Measurements from ENCODE around the gene ACOX2.
"Not testable (repeated sequence)": the region's sequence is repeated elsewhere in the genome, so short reads cannot be mapped to it uniquely, and the experiment has no call there.

ACOX2 gene

DNA sequence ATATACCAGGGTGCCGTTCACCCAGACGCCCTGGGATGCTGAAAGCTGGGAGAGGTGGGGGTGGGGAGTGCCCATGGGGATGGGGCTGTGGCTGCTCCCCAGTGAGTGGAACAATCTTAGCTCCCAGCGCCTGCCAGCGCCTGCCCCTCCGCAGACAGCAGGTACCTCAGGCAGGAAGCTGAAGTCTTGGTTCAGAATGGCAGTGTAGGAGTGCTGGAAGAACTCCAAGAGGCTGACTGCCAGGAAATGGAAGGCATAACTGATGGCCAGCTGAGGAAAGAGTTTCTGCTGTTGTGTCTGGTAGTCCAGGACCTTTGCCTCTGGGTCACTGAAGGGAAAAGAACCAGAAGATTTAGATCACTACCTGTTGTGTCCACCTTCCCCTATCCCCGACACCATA lies 8.4 kb downstream of the ACOX2 start:
- no peak overlapping the region for H3K27ac ChIP-seq
- TF ChIP-seq, protein P1, sequence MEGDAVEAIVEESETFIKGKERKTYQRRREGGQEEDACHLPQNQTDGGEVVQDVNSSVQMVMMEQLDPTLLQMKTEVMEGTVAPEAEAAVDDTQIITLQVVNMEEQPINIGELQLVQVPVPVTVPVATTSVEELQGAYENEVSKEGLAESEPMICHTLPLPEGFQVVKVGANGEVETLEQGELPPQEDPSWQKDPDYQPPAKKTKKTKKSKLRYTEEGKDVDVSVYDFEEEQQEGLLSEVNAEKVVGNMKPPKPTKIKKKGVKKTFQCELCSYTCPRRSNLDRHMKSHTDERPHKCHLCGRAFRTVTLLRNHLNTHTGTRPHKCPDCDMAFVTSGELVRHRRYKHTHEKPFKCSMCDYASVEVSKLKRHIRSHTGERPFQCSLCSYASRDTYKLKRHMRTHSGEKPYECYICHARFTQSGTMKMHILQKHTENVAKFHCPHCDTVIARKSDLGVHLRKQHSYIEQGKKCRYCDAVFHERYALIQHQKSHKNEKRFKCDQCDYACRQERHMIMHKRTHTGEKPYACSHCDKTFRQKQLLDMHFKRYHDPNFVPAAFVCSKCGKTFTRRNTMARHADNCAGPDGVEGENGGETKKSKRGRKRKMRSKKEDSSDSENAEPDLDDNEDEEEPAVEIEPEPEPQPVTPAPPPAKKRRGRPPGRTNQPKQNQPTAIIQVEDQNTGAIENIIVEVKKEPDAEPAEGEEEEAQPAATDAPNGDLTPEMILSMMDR (IDR thresholded peaks at IDR 0.05) = no peak
- no peak for DNase-seq (ENCODE audit: low spot score)

DNA sequence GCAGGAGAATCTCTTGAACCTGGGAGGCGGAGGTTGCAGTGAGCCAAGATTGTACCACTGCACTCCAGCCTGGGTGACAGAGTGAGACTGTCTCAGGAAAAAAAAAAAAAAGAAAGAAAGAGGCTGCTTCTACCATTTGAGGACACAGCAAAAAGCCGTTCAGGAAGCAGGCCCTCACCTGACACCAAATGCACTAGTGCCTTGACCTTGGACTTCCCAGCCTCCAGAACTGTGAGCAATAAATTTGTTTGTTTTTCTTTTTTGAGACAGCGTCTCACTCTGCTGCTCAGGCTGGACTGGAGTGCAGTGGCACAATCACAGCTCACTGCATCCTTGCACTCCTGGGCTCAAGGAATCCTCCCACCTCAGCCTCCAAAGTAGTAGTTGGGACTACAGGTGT lies 9.6 kb downstream of the ACOX2 start:
- DNase-seq (ENCODE audit: low spot score); H3K4me3 ChIP-seq; H3K27ac ChIP-seq: not testable (repeated sequence)

More for the DNA sequence above, 8.4 kb downstream of the ACOX2 start:
- H3K4me3 ChIP-seq = no peak overlapping the region

DNA sequence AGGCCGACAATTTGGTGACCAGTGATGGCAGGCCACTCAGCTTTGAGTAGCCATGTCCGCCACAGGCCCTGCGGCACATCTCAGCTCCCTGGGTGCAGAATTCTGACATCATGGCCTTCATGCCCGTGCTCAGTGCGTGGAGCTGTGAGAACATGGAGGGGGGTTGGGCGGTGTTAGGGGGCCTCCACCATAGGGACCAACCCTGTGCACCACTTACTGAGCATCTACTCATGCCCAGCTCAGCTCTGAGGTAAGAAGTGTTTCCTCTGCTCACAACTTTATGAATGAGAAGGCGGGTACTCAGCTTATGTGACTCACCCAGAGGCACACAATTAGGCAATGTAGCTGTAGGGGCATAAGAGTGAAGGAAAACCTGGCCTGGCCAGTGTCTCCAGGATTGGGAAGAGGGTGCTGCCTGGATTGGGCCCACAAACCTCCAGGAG lies 10.5 kb downstream of the ACOX2 start:
- no peak overlapping the region for H3K27ac ChIP-seq
- TF ChIP-seq, protein P1 (IDR thresholded peaks at IDR 0.05) = no peak
- no peak for DNase-seq (ENCODE audit: low spot score)

DNA sequence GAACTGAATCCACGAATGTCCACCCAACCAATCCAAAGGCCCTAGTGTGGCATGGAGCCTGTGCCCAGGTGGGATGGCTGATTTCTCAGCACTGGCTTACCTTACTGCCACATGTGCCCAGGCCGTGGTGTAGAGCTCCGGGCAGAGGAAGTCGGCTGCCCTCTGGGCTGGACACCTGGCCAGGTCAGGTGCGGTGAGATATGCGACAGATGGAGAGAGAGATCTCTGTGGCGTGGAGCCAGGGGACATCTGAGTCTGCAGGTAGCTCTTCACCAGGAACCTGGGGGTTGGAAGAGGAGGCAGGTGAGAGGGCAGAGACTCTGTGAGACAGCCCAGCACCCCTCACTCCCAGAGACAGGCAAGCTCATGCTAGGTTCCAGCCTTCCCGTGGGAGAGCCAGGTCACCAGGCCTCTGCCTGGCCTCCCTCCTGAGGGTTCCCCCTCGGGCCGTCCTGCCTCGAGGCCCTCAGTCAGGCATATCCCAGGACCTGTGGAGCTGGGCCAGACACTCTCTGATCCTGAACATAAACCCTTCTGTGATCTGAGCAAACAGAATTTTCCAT lies 12.6 kb downstream of the ACOX2 start:
- Histone ChIP-seq H3K27ac (no peak overlapping the region), H3K4me3 (no peak overlapping the region)
- no peak for DNase-seq (ENCODE audit: low spot score)
- TF ChIP-seq, protein P1 (IDR thresholded peaks at IDR 0.05) = no peak

More for the DNA sequence above, 10.5 kb downstream of the ACOX2 start:
- H3K4me3 ChIP-seq = no peak overlapping the region

DNA sequence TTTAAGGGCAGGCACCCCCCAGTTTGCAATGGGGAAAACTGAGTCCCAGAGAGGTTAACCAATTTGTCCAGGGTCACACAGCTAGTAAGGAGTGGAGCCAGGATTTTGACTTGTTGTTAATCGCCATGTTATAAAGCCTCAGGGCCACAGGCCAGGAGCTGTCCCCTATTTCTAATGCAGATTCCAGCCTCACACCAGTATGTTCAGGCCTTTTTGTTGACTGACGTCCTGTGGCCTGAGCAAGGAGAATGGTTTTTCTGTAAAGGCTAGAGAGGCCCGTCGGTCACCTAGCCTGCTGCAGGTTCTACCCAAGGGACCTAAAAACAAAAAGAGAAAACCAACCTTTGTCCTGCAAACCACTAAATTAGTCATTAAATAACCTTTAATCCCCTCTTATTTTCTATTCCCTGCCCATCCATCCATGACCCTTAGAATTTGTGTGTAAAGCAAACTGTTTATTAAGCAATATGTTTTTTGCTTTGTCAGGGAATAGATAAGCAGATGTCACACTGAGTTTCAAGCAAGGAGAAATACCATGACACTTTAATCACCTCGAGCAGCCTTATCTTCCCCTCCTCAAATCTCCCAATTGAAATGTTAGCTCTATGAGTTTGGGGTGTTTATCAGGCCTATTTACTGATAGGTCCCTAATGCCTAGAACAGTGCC lies 14.1 kb downstream of the ACOX2 start:
- Histone ChIP-seq H3K27ac (no peak overlapping the region), H3K4me3 (no peak overlapping the region)
- no peak for DNase-seq (ENCODE audit: low spot score)
- TF ChIP-seq, protein P1 (IDR thresholded peaks at IDR 0.05) = no peak

DNA sequence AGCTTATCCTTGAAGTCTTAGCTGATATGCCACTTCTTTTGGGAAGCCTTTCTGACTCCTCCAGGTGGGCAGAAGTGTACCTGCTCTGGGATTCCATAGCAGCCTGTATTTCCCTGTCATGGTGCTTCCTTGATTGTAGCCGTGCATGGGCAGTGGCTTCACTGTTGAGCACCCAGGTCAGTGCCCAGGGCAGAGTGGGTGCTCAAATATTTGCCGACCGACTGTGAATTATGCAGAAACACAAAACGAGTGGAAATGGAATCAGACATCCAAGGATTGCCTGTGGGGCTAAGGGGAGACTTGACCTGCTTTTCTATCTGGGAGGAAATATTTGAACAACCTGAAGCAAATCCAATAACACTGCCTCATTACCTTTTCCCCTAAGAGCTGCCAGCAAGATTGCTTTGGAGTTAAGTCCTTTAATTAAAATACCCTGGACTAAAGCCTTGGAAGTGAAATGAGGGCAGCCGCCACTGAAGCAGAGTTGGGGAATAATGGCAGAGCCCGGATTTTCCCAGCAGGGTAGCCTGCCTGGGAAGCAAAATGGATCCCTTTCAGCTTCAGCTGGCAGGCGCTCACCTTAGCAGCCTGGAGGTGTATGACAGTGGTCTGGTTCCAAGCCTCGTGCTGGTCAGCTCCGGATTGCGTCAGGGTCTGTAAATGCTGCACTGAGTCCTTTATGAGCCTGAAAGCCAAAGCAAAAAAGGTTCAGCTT lies 14.9 kb downstream of the ACOX2 start:
- H3K4me3 ChIP-seq = no peak overlapping the region
- TF ChIP-seq, protein P1 (IDR thresholded peaks at IDR 0.05) = no peak

DNA sequence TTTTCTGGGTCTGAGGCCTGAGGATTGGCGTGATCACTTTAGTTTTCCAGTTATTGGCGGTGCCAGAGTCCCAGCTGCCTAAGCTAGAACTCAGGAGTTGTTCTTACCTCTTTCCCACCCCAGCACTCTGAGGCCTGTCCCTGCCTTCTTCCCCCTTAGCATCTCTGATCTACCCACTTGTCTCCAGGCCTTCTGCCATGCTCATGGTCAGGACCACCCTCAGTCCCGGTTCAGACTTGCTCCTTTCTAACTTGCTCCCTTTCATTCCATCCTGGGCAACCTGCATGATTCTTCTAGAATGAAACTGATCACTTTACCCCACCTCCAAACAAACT lies 15.7 kb downstream of the ACOX2 start:
- no peak overlapping the region for H3K27ac ChIP-seq
- no peak overlapping the region for H3K4me3 ChIP-seq
- DNase-seq (ENCODE audit: low spot score) = no peak
- TF ChIP-seq, protein P1 (IDR thresholded peaks at IDR 0.05) = no peak

More for the DNA sequence above, 14.9 kb downstream of the ACOX2 start:
- H3K27ac ChIP-seq = no peak overlapping the region
- DNase-seq (ENCODE audit: low spot score) = no peak

All from coronary artery (tissue), 2 donors.